A673 (cell line): Measurements from ENCODE around the gene UBASH3A. TPM values are rescaled to one million over a fixed set of nuclear protein-coding genes. Genes with fewer than 3 reads are reported as not detected.

ENCODE experiments used
- BruUV-seq: library from RNA; stranded (reverse); fragments of 400-500 nt; replicated peaks from 2 replicates; lab custom pipeline; 2021; lab: Mats Ljungman, UMichigan
- CTCF ChIA-PET: fragments of 300-600 bp; sonication (Branson Sonifier 250); formaldehyde crosslinking; loops from one replicate; lab custom pipeline; 2022; ENCODE audit warnings: antibody characterized with exemption; lab: Charles Lee
- POLR2A ChIA-PET: fragments of 300-600 bp; sonication (Branson Sonifier 250); formaldehyde crosslinking; loops from one replicate; lab custom pipeline; 2022; ENCODE audit warnings: antibody characterized with exemption; ENCODE audit not compliant: low non-redundant PET; lab: Charles Lee
- DNase-seq: peaks from one replicate; pipeline ENCODE4 v3.0.0-alpha.2; 2015; ENCODE audit warnings: low spot score
- H3K27ac ChIP-seq: fragments of 200-600 bp; sonication (generic); 2 replicates; pipeline ENCODE4 v1.5.1; 2016; ENCODE audit warnings: mixed run types, low read depth, mild to moderate bottlenecking, mixed read lengths, antibody characterized with exemption, low read length; ENCODE audit not compliant: poor library complexity, severe bottlenecking
- H3K27me3 ChIP-seq: fragments of 200-600 bp; sonication (generic); replicated peaks from 2 replicates; pipeline ENCODE4 v1.6.1; 2017; ENCODE audit warnings: mixed run types, low read depth, mild to moderate bottlenecking, mixed read lengths, antibody characterized with exemption, low read length; ENCODE audit not compliant: insufficient read depth, poor library complexity
- H3K36me3 ChIP-seq: fragments of 200-600 bp; sonication (generic); 2 replicates; pipeline ENCODE4 v1.6.1; 2016; ENCODE audit warnings: mixed run types, mild to moderate bottlenecking, mixed read lengths, antibody characterized with exemption, low read length; ENCODE audit not compliant: insufficient read depth, poor library complexity, severe bottlenecking
- H3K4me1 ChIP-seq: fragments of 200-600 bp; sonication (generic); 2 replicates; pipeline ENCODE4 v1.6.1; 2017; ENCODE audit warnings: mixed run types, mild to moderate bottlenecking, mixed read lengths, antibody characterized with exemption, low read length; ENCODE audit not compliant: insufficient read depth, poor library complexity, severe bottlenecking
- H3K4me3 ChIP-seq: fragments of 200-600 bp; sonication (generic); 2 replicates; pipeline ENCODE4 v1.5.1; 2016; ENCODE audit warnings: low read depth, mixed run types, mild to moderate bottlenecking, mixed read lengths, low read length; ENCODE audit not compliant: poor library complexity, severe bottlenecking
- H3K9me3 ChIP-seq: fragments of 200-600 bp; sonication (generic); 2 replicates; pipeline ENCODE4 v1.6.1; 2016; ENCODE audit warnings: mixed run types, low read depth, mild to moderate bottlenecking, mixed read lengths, antibody characterized with exemption, low read length; ENCODE audit not compliant: poor library complexity, severe bottlenecking
- CTCF ChIP-seq: fragments of 300-800, 200-600 bp; sonication (generic); conservative IDR thresholded peaks from 2 replicates; pipeline ENCODE4 v1.5.1; 2017; ENCODE audit warnings: low read depth, mild to moderate bottlenecking, antibody characterized with exemption, low read length, moderate library complexity, mixed read lengths
- EZH2 ChIP-seq: fragments of 200-600 bp; sonication (generic); IDR thresholded peaks from 2 replicates; pipeline ENCODE4 v1.6.1; 2017; ENCODE audit warnings: borderline replicate concordance, low read depth, mild to moderate bottlenecking, mixed read lengths, antibody characterized with exemption, low read length; ENCODE audit not compliant: poor library complexity, severe bottlenecking
- intact Hi-C: fragments of 100-400 bp; cut with micrococcal nuclease; formaldehyde crosslinking; loops from one replicate; pipeline ENCODE4 v1.10.0; 2022; ENCODE audit not compliant: unreplicated experiment
- total RNA-seq: library from RNA; stranded (reverse); gene quantifications from 2 replicates; pipeline ENCODE4 v1.2.3, GENCODE V29; 2021

Gene UBASH3A
- total RNA-seq, 1 experiment from 2014 or later: not detected

- Histone ChIP-seq H3K4me1 (no peaks in the 10 kb centered on the region), H3K27me3 (no peaks in the 10 kb centered on the region), H3K4me3 (no peak overlapping the region), H3K36me3 (no peaks in the 10 kb centered on the region), H3K27ac (no peak overlapping the region), H3K9me3 (no peaks in the 10 kb centered on the region)
- ChIA-PET CTCF (interaction anchor here (0.6 kb wide), 1 partner anchor 14 kb away, joined by 6 read pairs; no protein-coding TSS in a partner anchor), POLR2A (interaction anchor here (0.7 kb wide), 1 partner anchor 15 kb away, joined by 6 read pairs; no protein-coding TSS in a partner anchor)
- DNase-seq: no peak
- no TSS peak for BruUV-seq
- intact Hi-C loops: no loop called here
- TF ChIP-seq CTCF (no peak), EZH2 (no peak)
Observed at GRCh38 chr21:42475526-42476387, 72.1 kb downstream of the UBASH3A start.

- no peaks in the 10 kb centered on the region for H3K27me3 ChIP-seq
- H3K4me3 ChIP-seq: no peak overlapping the region
- no TSS peak for BruUV-seq
- no peaks in the 10 kb centered on the region for H3K36me3 ChIP-seq
- CTCF ChIA-PET: no interaction called here
- TF ChIP-seq CTCF: no peak
- no peak for TF ChIP-seq EZH2
- POLR2A ChIA-PET: no interaction called here
- H3K4me1 ChIP-seq: no peaks in the 10 kb centered on the region
- no peak overlapping the region for H3K27ac ChIP-seq
- no peak for DNase-seq
- intact Hi-C loops: no loop called here
- no peaks in the 10 kb centered on the region for H3K9me3 ChIP-seq
Observed at GRCh38 chr21:42476388-42477331, 73.0 kb downstream of the UBASH3A start.

GRCh38 chr21:42478504-42478903, 74.8 kb downstream of the UBASH3A start:
- no peaks in the 10 kb centered on the region for H3K36me3 ChIP-seq
- H3K27me3 ChIP-seq: no peaks in the 10 kb centered on the region
- no peaks in the 10 kb centered on the region for H3K4me1 ChIP-seq
- DNase-seq: no peak
- ChIA-PET CTCF (no interaction called here), POLR2A (no interaction called here)
- H3K9me3 ChIP-seq: no peaks in the 10 kb centered on the region
- no peak overlapping the region for H3K27ac ChIP-seq
- H3K4me3 ChIP-seq: no peak overlapping the region
- TF ChIP-seq CTCF (no peak), EZH2 (no peak)
- no TSS peak for BruUV-seq
- intact Hi-C loops: no loop called here
